Activated CD4-positive, alpha-beta T cell treated with anti-CD3 and anti-CD28 coated beads, Interleukin-2, amount 10 ng/mL, durations not matched to agents 24 days and 14 days (primary cell): Measurements from ENCODE around the gene ADARB2. TPM values are rescaled to one million over a fixed set of nuclear protein-coding genes. Genes with fewer than 3 reads are reported as not detected.

Experiments
- DNase-seq: peaks from one replicate; pipeline ENCODE4 v3.0.0; 2022
- H3K27ac Mint-ChIP-seq: one replicate; pipeline ENCODE4 v1.8.0; 2022; ENCODE audit warnings: mild to moderate bottlenecking, mixed read lengths
- H3K27me3 Mint-ChIP-seq: one replicate; pipeline ENCODE4 v1.8.0; 2022; ENCODE audit warnings: mixed read lengths
- H3K36me3 Mint-ChIP-seq: one replicate; pipeline ENCODE4 v1.8.0; 2022; ENCODE audit warnings: low read depth, mild to moderate bottlenecking, mixed read lengths
- H3K4me1 Mint-ChIP-seq: one replicate; pipeline ENCODE4 v1.8.0; 2021; ENCODE audit warnings: mixed read lengths
- H3K4me3 Mint-ChIP-seq: one replicate; pipeline ENCODE4 v1.8.0; 2022; ENCODE audit warnings: mild to moderate bottlenecking, moderate library complexity, mixed read lengths
- H3K9me3 Mint-ChIP-seq: one replicate; pipeline ENCODE4 v1.8.0; 2021; ENCODE audit warnings: mixed read lengths
- intact Hi-C: fragments of 100-400 bp; cut with micrococcal nuclease; formaldehyde crosslinking; loops from one replicate; pipeline ENCODE4 v1.15.1; 2023
- total RNA-seq: library from RNA; stranded (reverse); gene quantifications from 2 replicates; pipeline ENCODE4 v1.2.3, GENCODE V29; 2022

The ADARB2 gene
- total RNA-seq, 1 donor from 2014 or later = not detected

DNA sequence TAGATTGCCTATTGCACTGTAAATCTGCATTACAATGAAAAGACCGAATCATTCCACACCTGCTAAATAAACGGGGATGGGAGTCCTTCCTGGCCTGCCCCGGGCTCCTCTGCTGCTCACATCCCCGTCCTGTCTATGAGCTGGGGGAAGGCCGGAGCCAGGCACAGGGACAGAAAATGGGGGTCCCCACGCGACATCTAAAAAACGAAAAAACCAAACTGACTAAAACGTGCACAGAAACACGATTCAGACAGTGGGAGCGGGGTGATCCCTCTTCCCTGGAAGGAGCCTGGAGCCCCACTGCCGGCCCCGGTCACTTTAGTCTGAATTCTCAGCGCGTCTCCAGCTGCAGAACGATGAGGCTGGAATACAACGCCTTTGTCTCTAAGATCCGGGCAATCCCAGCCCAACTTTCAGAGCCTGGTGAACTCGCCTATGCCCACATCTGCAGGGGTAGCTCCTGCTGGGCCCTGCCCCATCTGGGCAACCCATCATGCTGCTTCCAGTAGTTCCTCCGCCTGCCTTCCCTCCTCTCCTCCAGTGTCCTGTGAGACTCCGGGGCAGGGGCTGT, 78.0 kb downstream of the ADARB2 start:
- Mint-ChIP-seq H3K9me3 (no peaks in the 10 kb centered on the region), H3K4me1 (peaks cover 2% of the 10 kb centered on the region), H3K4me3 (no peak overlapping the region), H3K36me3 (no peaks in the 10 kb centered on the region), H3K27me3 (peaks cover 14% of the 10 kb centered on the region), H3K27ac (no peak overlapping the region)
- intact Hi-C loops = no loop called here
- DNase-seq = no peak

DNA sequence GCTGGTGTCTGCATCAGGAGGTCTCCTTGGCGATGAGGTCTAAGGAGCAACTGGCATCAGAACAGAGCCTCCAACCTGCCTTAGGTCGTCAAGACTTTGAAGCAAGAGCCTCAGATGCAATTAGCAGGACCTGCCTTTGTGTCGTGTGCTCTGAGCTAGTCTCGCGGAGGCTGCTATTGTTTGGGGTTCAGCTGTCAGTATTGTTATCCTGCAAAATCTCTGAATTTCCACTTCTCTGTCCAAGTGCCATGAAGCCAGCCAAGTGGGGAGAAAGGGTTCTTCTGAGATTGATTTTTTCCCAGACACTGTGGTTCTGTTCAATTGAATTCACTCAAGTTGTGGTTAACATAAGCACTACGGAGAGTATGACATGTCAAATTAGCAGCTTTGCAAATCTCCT, 78.7 kb downstream of the ADARB2 start:
- Mint-ChIP-seq H3K27me3 (peaks cover 14% of the 10 kb centered on the region), H3K36me3 (no peaks in the 10 kb centered on the region), H3K27ac (no peak overlapping the region), H3K4me1 (peaks cover 2% of the 10 kb centered on the region), H3K9me3 (no peaks in the 10 kb centered on the region), H3K4me3 (no peak overlapping the region)
- DNase-seq = no peak
- intact Hi-C loops = no loop called here

DNA sequence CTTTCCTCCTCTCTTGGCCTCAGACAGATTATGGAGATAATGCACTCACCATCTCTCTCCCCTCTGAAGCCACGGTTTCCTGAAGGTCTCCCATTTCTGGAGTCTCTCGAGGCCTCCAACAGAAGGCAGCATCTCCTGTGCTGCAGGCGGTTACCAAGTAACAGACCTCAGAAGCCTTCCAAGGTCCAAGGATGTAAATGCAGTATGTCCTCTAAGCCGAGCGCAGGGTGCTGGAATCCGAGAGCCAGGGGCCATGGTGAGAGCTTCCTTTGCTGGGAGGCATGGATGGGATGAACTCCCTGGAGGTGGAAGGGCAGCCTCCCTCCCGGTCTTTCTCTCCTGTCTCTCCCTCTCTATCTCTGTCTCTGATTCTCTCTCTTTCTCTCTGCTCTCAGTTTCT, 79.8 kb downstream of the ADARB2 start:
- no peak overlapping the region for H3K27ac Mint-ChIP-seq
- H3K4me3 Mint-ChIP-seq = no peak overlapping the region
- H3K27me3 Mint-ChIP-seq = peaks cover 14% of the 10 kb centered on the region
- H3K36me3 Mint-ChIP-seq = no peaks in the 10 kb centered on the region
- H3K4me1 Mint-ChIP-seq = peaks cover 2% of the 10 kb centered on the region
- intact Hi-C loops = no loop called here
- DNase-seq = no peak
- H3K9me3 Mint-ChIP-seq = no peaks in the 10 kb centered on the region

DNA sequence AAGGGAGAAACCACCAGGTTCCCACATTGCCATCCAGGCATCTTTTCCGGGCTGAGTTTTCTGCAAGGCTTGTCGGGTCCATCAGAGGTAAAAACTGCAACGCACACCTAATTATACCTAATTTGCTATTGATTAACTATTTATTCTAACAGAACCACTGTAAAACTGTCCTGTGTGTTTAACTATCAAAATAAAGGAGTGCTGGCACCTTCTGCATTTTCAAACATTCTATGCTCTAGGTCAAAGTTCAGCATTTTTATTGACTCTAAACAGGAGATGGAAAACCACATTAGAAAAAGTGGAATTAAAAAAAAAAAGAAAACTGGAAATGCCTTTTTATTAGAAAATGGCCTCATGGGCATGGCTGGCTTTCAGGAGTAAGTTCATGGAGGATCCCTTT, 82.0 kb downstream of the ADARB2 start:
- Mint-ChIP-seq H3K9me3 (no peaks in the 10 kb centered on the region), H3K4me3 (no peak overlapping the region), H3K27me3 (peaks cover 14% of the 10 kb centered on the region), H3K36me3 (no peaks in the 10 kb centered on the region), H3K27ac (no peak overlapping the region), H3K4me1 (peaks cover 2% of the 10 kb centered on the region)
- DNase-seq = no peak
- intact Hi-C loops = no loop called here

DNA sequence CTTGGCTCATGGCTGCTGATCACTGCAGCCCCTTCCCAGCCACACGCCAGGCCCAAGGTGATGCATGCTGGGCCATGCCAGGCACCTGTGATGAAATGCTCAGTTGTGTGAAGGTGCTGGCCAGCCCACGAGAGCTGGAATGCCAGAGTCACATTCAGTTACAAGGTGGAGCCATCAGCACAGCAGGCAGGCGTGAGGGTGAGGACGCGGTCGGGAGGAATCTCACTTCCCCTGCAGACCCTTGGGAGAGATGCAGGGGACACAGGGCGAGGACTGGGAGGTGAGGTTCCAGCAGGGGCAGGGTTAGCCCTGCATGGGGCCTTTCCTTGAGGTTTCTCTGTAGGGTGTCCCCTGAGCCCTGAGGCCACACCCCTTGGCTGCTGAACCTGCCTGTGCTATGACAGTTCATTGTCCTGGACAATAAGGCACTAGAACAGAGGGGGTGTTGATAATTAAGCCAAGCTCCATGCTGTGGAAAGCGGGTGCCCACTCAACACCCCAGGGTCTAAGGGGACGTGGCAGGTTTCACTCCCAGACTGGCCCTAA, 82.4 kb downstream of the ADARB2 start:
- no peak overlapping the region for H3K27ac Mint-ChIP-seq
- H3K9me3 Mint-ChIP-seq = no peaks in the 10 kb centered on the region
- intact Hi-C loops = no loop called here
- no peak for DNase-seq
- H3K4me1 Mint-ChIP-seq = peaks cover 2% of the 10 kb centered on the region
- peaks cover 13% of the 10 kb centered on the region for H3K27me3 Mint-ChIP-seq
- no peak overlapping the region for H3K4me3 Mint-ChIP-seq
- no peaks in the 10 kb centered on the region for H3K36me3 Mint-ChIP-seq

DNA sequence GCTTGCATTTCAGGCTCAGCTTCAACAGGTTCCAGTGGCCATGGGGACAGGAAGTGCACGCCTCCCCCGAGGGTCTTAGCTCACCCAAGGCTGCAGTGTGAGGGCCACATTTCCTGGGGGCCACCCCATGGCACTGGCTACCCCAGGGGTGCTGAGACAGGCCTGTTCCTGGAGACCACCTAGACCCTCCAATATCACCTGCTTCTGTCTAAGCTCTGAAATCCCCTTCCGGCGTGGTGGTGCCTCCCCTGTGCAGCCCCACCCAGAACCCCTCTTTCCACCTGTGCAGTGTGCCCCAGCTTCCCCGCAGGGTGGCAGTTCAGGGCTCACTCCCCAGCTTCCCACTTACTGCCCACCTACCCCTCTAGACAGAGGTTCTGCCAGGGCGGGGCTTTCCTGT, 83.1 kb downstream of the ADARB2 start:
- Mint-ChIP-seq H3K4me3 (no peak overlapping the region), H3K27ac (no peak overlapping the region), H3K36me3 (no peaks in the 10 kb centered on the region), H3K9me3 (no peaks in the 10 kb centered on the region), H3K4me1 (peaks cover 2% of the 10 kb centered on the region), H3K27me3 (peaks cover 13% of the 10 kb centered on the region)
- intact Hi-C loops = no loop called here
- no peak for DNase-seq

DNA sequence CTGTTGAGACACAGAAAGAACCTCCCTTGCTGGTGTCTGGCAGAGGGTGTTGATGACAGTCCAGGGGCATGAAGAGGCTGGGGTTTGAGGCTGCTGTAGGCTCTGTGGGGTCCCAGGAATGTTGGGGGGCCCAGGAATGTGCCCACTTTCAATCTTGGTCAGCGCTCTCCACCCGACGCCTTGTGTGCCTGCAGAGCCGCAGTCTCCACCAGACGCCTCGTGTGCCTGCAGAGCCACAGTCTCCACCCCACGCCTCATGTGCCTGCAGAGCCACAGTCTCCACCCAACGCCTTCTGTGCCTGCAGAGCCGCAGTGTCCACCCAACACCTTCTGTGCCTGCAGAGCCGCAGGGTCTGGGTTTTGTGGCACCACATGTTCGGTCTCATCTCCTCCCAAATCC, 84.0 kb downstream of the ADARB2 start:
- H3K27ac Mint-ChIP-seq = no peak overlapping the region
- H3K36me3 Mint-ChIP-seq = no peaks in the 10 kb centered on the region
- DNase-seq = no peak
- H3K4me3 Mint-ChIP-seq = no peak overlapping the region
- H3K9me3 Mint-ChIP-seq = no peaks in the 10 kb centered on the region
- peaks cover 11% of the 10 kb centered on the region for H3K27me3 Mint-ChIP-seq
- intact Hi-C loops = no loop called here
- peaks cover 2% of the 10 kb centered on the region for H3K4me1 Mint-ChIP-seq

DNA sequence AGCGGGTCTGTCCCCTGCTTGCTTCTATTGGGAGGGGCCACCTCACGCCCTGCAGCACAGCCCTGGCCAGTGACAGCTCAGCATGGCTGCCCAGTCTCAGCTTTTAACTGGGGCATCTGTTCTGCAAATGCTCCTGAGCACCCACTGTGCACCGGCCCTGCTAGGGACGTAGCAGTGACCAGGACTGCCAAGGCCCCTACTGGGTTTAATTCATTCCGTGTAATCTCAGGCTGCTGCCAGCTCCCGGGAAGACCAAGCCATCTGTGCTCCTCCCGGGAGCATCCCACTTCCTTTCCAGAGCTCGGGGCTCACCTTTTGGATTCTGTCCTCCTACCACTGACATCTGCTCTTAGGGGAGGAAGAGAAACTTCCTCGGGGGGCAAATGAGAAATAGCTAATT, 85.2 kb downstream of the ADARB2 start:
- no peak overlapping the region for H3K4me3 Mint-ChIP-seq
- no peaks in the 10 kb centered on the region for H3K9me3 Mint-ChIP-seq
- no peaks in the 10 kb centered on the region for H3K4me1 Mint-ChIP-seq
- no peak for DNase-seq
- H3K27ac Mint-ChIP-seq = no peak overlapping the region
- intact Hi-C loops = no loop called here
- H3K27me3 Mint-ChIP-seq = peaks cover 4% of the 10 kb centered on the region
- H3K36me3 Mint-ChIP-seq = no peaks in the 10 kb centered on the region

DNA sequence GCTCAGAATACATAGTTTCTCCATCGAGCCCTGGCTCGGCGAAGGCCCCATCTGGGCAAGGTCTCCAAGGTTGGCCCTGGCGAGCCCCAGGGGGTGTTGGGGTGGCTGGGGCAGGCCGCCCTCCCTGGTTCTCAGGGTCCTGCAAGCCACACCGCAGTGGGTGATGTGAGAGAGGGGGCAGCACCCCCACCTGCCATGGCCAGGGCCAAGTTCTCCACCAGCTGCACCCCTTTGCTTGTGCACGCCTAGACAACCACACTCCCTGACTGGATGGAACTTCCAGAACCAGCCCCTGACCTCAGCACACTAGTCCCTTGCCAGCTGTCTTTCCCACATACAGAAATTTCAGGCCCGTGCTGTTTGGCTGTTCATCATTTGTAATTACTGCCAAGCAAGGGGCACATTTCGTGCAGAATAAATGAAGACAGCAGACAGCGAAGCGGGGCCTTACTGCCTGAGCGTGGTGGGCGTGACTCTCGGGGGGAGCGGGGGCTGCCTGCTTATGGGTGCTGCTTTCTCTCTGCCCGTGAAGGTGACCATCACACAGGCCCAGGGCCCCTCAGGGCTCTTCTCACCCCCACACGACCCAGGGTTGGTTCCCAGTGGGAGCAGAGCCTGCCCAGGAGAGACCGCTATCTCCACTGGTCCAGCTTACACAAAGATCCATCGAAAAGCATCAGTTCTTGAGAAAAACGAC, 85.9 kb downstream of the ADARB2 start:
- peaks cover 4% of the 10 kb centered on the region for H3K27me3 Mint-ChIP-seq

DNA sequence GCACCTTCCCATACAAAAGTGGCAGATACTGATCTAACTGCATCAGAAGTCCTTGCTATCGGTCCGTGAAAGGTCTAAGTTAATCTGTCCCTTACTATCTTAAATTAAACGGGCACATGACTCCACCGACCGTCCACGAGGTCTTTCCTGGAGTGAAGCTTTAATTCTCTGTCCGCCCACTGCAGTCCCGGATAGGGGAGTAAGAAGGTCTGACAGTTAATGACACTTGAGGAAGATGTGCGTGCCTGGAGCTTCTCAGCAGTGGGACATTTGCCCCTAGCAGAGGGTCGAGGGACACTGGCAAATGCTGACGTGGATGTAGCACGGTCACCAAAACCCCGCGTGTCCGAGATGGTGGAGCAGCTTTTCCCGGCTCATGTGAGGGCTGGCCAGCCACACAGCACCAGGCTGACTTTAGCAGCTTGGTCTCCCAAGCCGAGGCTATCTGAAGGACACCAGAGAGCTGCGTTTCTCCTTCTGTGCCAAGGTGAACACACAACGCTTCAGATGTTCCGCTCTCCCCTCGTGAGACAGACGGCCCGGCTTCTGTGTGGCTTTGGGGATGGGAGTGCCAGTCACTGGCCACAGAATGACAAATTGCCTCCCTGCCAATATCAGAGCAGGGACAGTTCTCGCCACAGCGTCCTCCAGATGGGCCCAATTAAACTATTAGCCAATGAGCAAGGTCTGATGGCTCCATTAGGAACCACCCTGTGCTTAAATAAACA, 86.6 kb downstream of the ADARB2 start:
- Mint-ChIP-seq H3K27ac (no peak overlapping the region), H3K4me1 (no peaks in the 10 kb centered on the region), H3K4me3 (no peak overlapping the region), H3K36me3 (no peaks in the 10 kb centered on the region), H3K9me3 (no peaks in the 10 kb centered on the region), H3K27me3 (no peaks in the 10 kb centered on the region)
- intact Hi-C loops = no loop called here
- DNase-seq = no peak

More for the DNA sequence above, 85.9 kb downstream of the ADARB2 start:
- DNase-seq = no peak
- H3K27ac Mint-ChIP-seq = no peak overlapping the region
- H3K4me1 Mint-ChIP-seq = no peaks in the 10 kb centered on the region
- H3K4me3 Mint-ChIP-seq = no peak overlapping the region
- no peaks in the 10 kb centered on the region for H3K36me3 Mint-ChIP-seq
- H3K9me3 Mint-ChIP-seq = no peaks in the 10 kb centered on the region
- intact Hi-C loops = no loop called here

DNA sequence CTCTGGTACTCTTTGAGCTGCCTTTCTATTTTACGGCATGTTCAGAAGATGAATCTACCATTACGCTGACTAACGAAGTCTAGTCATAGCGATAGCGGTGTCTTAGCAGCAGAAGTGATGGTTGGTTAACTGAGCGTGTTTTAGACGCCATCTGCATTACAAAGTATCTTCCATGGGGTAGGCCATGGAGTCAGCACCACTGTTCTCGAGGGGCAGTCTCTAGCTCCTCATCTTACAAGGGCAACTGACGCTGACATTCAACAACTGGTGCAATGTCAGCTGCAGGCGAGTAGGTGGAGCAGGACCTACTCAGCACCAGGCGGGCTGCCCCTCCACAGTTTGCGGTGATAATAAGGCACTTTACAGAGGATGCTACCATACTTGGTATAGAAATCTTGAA, 88.7 kb downstream of the ADARB2 start:
- no peak for DNase-seq
- Mint-ChIP-seq H3K27ac (no peak overlapping the region), H3K9me3 (no peaks in the 10 kb centered on the region), H3K4me1 (peaks cover 5% of the 10 kb centered on the region), H3K27me3 (no peaks in the 10 kb centered on the region), H3K4me3 (no peak overlapping the region), H3K36me3 (no peaks in the 10 kb centered on the region)
- intact Hi-C loops = no loop called here

DNA sequence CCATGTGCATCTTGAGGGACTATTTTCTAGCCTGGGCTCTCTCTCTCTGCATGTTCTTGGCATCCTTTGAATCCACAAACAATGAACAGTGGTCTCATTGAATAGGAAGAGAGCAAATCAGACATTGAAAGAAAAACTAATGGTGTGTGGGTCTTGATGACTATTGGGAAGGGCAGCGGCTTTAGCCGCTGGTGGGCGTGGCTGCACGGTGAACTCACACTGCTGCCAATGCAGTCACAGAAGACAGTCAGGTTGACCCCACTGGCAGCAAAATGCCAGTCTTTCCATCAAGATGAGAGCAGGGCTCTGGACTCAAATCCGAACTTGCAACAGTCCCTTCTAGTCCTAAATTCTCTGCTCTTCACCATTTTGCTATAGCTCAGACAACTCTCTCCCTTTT, 91.0 kb downstream of the ADARB2 start:
- H3K36me3 Mint-ChIP-seq = no peaks in the 10 kb centered on the region
- intact Hi-C loops = no loop called here

DNA sequence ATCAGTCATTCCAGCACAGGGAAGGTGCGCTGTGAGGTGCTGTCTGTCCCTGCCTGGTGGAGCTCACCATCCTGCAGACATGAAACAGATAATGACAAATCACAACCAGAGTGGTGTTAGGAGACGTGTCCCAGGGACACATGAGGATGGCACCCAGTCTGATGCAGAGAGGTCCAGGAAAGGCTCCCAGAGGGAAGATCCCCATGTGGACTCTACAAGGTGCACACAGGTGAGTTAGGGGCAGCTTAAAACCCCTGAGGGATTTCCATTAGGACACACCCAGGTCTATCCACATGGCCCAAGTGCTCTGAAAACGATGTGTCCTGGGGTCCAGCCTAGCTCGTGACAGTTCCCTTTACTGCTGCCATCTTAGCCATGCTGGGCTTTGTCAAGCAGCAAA, 91.4 kb downstream of the ADARB2 start:
- Mint-ChIP-seq H3K27me3 (no peaks in the 10 kb centered on the region), H3K9me3 (no peaks in the 10 kb centered on the region), H3K27ac (no peak overlapping the region), H3K4me1 (peaks cover 16% of the 10 kb centered on the region), H3K36me3 (no peaks in the 10 kb centered on the region), H3K4me3 (no peak overlapping the region)
- intact Hi-C loops = no loop called here
- DNase-seq = no peak

More for the DNA sequence above, 91.0 kb downstream of the ADARB2 start:
- Mint-ChIP-seq H3K4me3 (no peak overlapping the region), H3K27ac (no peak overlapping the region), H3K27me3 (no peaks in the 10 kb centered on the region), H3K9me3 (no peaks in the 10 kb centered on the region), H3K4me1 (peaks cover 16% of the 10 kb centered on the region)
- no peak for DNase-seq

DNA sequence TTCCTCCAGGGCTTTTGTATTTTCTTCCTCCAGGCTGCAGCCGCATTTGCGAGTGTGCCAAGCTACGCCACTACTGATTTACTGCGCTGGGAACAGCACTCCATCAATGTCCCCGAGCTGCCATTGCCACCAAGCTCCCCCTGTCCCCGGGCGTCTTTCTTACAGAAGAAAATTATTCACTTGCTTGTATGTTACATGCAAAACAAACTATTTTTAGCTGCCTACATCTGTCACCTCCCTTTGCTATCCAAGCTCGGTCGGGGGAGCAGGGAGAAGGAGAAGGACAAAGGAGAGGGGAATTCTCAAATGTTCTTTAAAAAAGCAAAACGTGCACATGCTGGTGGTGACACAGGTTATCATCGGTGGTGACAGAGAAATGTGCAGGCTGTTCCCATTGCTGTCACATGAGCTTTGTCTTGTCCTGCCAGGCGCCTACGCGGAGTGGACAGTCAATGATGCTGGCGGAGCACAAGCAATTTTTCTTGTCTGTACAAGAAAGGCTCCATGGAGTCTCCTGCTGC, 93.1 kb downstream of the ADARB2 start:
- Mint-ChIP-seq H3K4me3 (no peak overlapping the region), H3K27ac (no peak overlapping the region), H3K27me3 (no peaks in the 10 kb centered on the region), H3K36me3 (no peaks in the 10 kb centered on the region), H3K4me1 (peaks cover 16% of the 10 kb centered on the region), H3K9me3 (no peaks in the 10 kb centered on the region)
- no peak for DNase-seq
- intact Hi-C loops = no loop called here
